ENCODE data around the gene NUPR1.

DNA sequence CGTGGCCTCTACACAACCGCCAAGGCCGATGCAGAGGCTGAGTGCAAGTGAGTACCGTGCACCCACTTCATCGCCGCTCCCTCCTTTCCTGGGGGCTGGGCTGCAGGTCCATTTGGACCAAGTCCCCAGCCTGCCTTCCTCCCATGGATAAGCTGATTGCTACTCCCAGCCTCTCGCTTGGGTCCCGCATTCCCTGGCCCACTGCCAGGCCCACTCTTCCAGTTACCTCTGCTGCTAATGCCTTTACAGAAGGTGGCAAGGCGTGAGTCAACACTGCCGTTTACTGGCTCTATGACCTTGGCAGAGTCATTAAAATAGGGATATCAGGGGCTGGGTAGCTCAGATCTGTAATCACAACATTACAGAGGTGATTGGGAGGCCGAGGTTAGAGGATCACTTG is 46.9 kb upstream of the NUPR1 start:
- TF ChIP-seq POLR2A (IDR thresholded peaks at IDR 0.05) = no peak
- TF ChIP-seq, protein P1, sequence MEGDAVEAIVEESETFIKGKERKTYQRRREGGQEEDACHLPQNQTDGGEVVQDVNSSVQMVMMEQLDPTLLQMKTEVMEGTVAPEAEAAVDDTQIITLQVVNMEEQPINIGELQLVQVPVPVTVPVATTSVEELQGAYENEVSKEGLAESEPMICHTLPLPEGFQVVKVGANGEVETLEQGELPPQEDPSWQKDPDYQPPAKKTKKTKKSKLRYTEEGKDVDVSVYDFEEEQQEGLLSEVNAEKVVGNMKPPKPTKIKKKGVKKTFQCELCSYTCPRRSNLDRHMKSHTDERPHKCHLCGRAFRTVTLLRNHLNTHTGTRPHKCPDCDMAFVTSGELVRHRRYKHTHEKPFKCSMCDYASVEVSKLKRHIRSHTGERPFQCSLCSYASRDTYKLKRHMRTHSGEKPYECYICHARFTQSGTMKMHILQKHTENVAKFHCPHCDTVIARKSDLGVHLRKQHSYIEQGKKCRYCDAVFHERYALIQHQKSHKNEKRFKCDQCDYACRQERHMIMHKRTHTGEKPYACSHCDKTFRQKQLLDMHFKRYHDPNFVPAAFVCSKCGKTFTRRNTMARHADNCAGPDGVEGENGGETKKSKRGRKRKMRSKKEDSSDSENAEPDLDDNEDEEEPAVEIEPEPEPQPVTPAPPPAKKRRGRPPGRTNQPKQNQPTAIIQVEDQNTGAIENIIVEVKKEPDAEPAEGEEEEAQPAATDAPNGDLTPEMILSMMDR (IDR thresholded peaks at IDR 0.05) = no peak
